Spleen (tissue), 11 donors: ENCODE measurements around the gene NOLC1. TPM values are rescaled to one million over a fixed set of nuclear protein-coding genes. Genes with fewer than 3 reads are reported as not detected.

Source experiments
- DNase-seq: peaks from one replicate; pipeline ENCODE4 v3.0.0-alpha.2; 2020
- H3K27ac ChIP-seq, 8 donors: fragments of 200-600 bp; sonication (generic) in 7 of 8; 1 replicate in 4 of 8; 2 replicates in 4 of 8; pipeline versions ENCODE4 v1.5.0 to v1.8.0; 2016 to 2021; ENCODE audit warnings: inconsistent platforms in 4 of 8, mild to moderate bottlenecking in 4 of 8, moderate library complexity in 1 of 8
- H3K27me3 ChIP-seq, 7 donors: fragments of 200-600 bp; sonication (generic) in 6 of 7; replicated peaks in 1 of 7; 1 replicate in 4 of 7; 2 replicates in 3 of 7; pipeline versions ENCODE4 v1.5.0 to v1.8.0; 2016 to 2021; ENCODE audit warnings: inconsistent platforms in 3 of 7, mild to moderate bottlenecking in 1 of 7
- H3K36me3 ChIP-seq, 6 donors: fragments of 200-600 bp; sonication (generic) in 5 of 6; 1 replicate in 4 of 6; 2 replicates in 2 of 6; pipeline versions ENCODE4 v1.5.0 to v1.8.0; 2016 to 2021; ENCODE audit warnings: inconsistent platforms in 2 of 6
- H3K4me1 ChIP-seq, 6 donors: fragments of 200-600 bp; sonication (generic) in 5 of 6; 1 replicate in 3 of 6; 2 replicates in 3 of 6; pipeline versions ENCODE4 v1.5.0 to v1.8.0; 2016 to 2021; ENCODE audit warnings: inconsistent platforms in 3 of 6
- H3K4me3 ChIP-seq, 8 donors: fragments of 200-600 bp; sonication (generic) in 7 of 8; 1 replicate in 4 of 8; 2 replicates in 4 of 8; pipeline versions ENCODE4 v1.5.0 to v1.8.0; 2016 to 2021; ENCODE audit warnings: inconsistent platforms in 4 of 8, mild to moderate bottlenecking in 4 of 8, moderate library complexity in 2 of 8
- H3K9me3 ChIP-seq, 8 donors: fragments of 200-600 bp; sonication (generic) in 7 of 8; 1 replicate in 4 of 8; 2 replicates in 4 of 8; pipeline versions ENCODE4 v1.5.0 to v1.8.0; 2016 to 2021; ENCODE audit warnings: inconsistent platforms in 4 of 8
- CTCF ChIP-seq, 11 experiments: fragments of 200-600 bp in 7 of 11; fragments of 450-650 bp in 4 of 11; sonication (generic) in 4 of 11; IDR thresholded peaks in 8 of 11; conservative IDR thresholded peaks in 3 of 11; 1 replicate in 7 of 11; 2 replicates in 4 of 11; pipeline versions ENCODE4 v1.4.0 to v1.8.0; 2016 to 2021; ENCODE audit warnings: antibody characterized with exemption in 11 of 11, inconsistent platforms in 4 of 11, mild to moderate bottlenecking in 1 of 11
- POLR2A ChIP-seq, 3 donors: fragments of 450-650 bp; IDR thresholded peaks; one replicate each; pipeline ENCODE4 v1.5.1; 2017; ENCODE audit warnings: antibody characterized with exemption in 3 of 3, mild to moderate bottlenecking in 1 of 3
- POLR2AphosphoS5 ChIP-seq, 3 donors: sonication (generic); formaldehyde crosslinking; IDR thresholded peaks; one replicate each; pipeline ENCODE4 v1.5.1; 2017; ENCODE audit warnings: antibody characterized with exemption in 3 of 3
- WGBS, 5 donors: extraction: QIAGEN DNeasy Blood & Tissue Kit in 3 of 5; methylation state at CpG; one replicate each; pipeline versions ENCODE4 v1.1.5 to v1.1.7; 2013 to 2018; 5-methylcytosine and 5-hydroxymethylcytosine counted together
- intact Hi-C: fragments of 100-400 bp; cut with DNase I; formaldehyde crosslinking; loops from one replicate; pipeline ENCODE4 v1.15.0; 2023; ENCODE audit warnings: low total_unique reads
- polyA plus RNA-seq, 3 donors: library from polyadenylated mRNA; stranded (reverse); fragments of 200-250 nt; gene quantifications; one replicate each; pipeline ENCODE4 v1.2.1, GENCODE V29; 2013
- total RNA-seq, 7 donors: library from RNA; depleted of rRNA in 3 of 7; stranded (reverse); fragments of >200 nt in 3 of 7; fragmentation: NEBNext Ultra II Directional in 4 of 7; extraction: Animal tissue kit (Norgen Biotek cat#: 25700) in 4 of 7; gene quantifications; one replicate each; pipeline versions ENCODE4 v1.1.0 to v1.2.1, GENCODE V29; 2016 to 2021
- donor health status: healthy with polysubstance abuse.
- donor health status: DM: no; HTN: no; CAD: no; lungs with moderate emphysema.
- donor health status: DM: no; HTN: no; CAD: no.
- donor health status: Bipolar disorder and iron deficiency.
- donor health status: healthy.
- donor health status: DM: no; HTN: no; CAD: no.
- donor health status: DM: yes; HTN: yes; CAD: no.

The NOLC1 gene
- total and polyA plus RNA-seq, 10 donors = 24.6 to 60.0 (median 39.0) TPM

GRCh38 chr10:102123223-102123622, 29.0 kb upstream of the NOLC1 start:
- no peak for DNase-seq
- H3K27me3 ChIP-seq = no peaks in the 10 kb centered on the region
- TF ChIP-seq CTCF (IDR thresholded peaks at IDR 0.05 in 8 of 11, conservative IDR thresholded peaks at IDR 0.05 in 3 of 11) = no peak
- TF ChIP-seq POLR2AphosphoS5 (IDR thresholded peaks at IDR 0.05) = no peak
- no peak for TF ChIP-seq POLR2A (IDR thresholded peaks at IDR 0.05)
- peak overlapping the region in 1 of 8 donors; percentile 99 for H3K27ac ChIP-seq
- intact Hi-C loops = no loop called here
- WGBS, 5 donors = 83 to 95% (median 92%) methylated on average over 3 of the region's 3 CpGs
- peaks cover 9 to 38% (median 25%) of the 10 kb centered on the region in 6 donors for H3K4me1 ChIP-seq
- no peak overlapping the region for H3K4me3 ChIP-seq
- H3K36me3 ChIP-seq = no peaks in the 10 kb centered on the region
- no peaks in the 10 kb centered on the region for H3K9me3 ChIP-seq

- Histone ChIP-seq H3K27me3 (no peaks in the 10 kb centered on the region), H3K27ac (peak overlapping the region in 6 of 8 donors; percentile 89 to 93 (median 92)), H3K4me1 (peaks cover 13 to 40% (median 36%) of the 10 kb centered on the region in 6 donors), H3K9me3 (no peaks in the 10 kb centered on the region), H3K36me3 (no peaks in the 10 kb centered on the region), H3K4me3 (no peak overlapping the region)
- DNase-seq = no peak
- WGBS, 5 donors = 86 to 93% (median 92%) methylated on average over 8 of the region's 8 CpGs
- intact Hi-C loops = no loop called here
- TF ChIP-seq POLR2AphosphoS5 (IDR thresholded peaks at IDR 0.05) = no peak
- TF ChIP-seq CTCF (IDR thresholded peaks at IDR 0.05 in 8 of 11, conservative IDR thresholded peaks at IDR 0.05 in 3 of 11) = no peak
These were observed 20.7 kb upstream of the NOLC1 start for GRCh38 chr10:102131286-102132170.

- TF ChIP-seq POLR2A (IDR thresholded peaks at IDR 0.05) = no peak
- TF ChIP-seq POLR2AphosphoS5 (IDR thresholded peaks at IDR 0.05) = no peak
- TF ChIP-seq CTCF (IDR thresholded peaks at IDR 0.05 in 8 of 11, conservative IDR thresholded peaks at IDR 0.05 in 3 of 11) = no peak
- Histone ChIP-seq H3K4me1 (peaks cover 14 to 47% (median 40%) of the 10 kb centered on the region in 6 donors), H3K4me3 (peak overlapping the region; percentile 90 to 100 (median 98)), H3K27ac (peak overlapping the region; percentile 86 to 93 (median 92)), H3K36me3 (peaks cover 0 to under 1% (median 0%) of the 10 kb centered on the region in 6 donors), H3K27me3 (no peaks in the 10 kb centered on the region), H3K9me3 (no peaks in the 10 kb centered on the region)
- no peak for DNase-seq
- intact Hi-C loops = no loop called here
- 23 to 30% (median 27%) methylated on average over 8 of the region's 8 CpGs for WGBS, 5 donors
These were observed 20.0 kb upstream of the NOLC1 start for GRCh38 chr10:102132193-102132562.
